Upper lobe of left lung (tissue), 6 donors: Measurements from ENCODE around the gene TBCK. TPM values are rescaled to one million over a fixed set of nuclear protein-coding genes. Genes with fewer than 3 reads are reported as not detected.

ENCODE experiments used
- ATAC-seq, 2 donors: fragments of 200-7000 bp; cut with Tn5 transposase; one replicate each; pipeline ENCODE4 v1.9.1; 2022; ENCODE audit warnings: mild to moderate bottlenecking in 2 of 2, moderate library complexity in 2 of 2; ENCODE audit not compliant: low FRiP score in 2 of 2
- DNase-seq, 2 donors: peaks; one replicate each; pipeline ENCODE4 v3.0.0-alpha.2; 2019 to 2020
- H3K27ac ChIP-seq, 4 donors: fragments of 200-600 bp; sonication (generic); one replicate each; pipeline ENCODE4 v1.5.1; 2016 to 2019
- H3K27me3 ChIP-seq, 4 donors: fragments of 200-600 bp; sonication (generic); one replicate each; pipeline ENCODE4 v1.5.1; 2017 to 2019
- H3K36me3 ChIP-seq, 4 donors: fragments of 200-600 bp; sonication (generic); one replicate each; pipeline ENCODE4 v1.5.1; 2016 to 2019
- H3K4me1 ChIP-seq, 4 donors: fragments of 200-600 bp; sonication (generic); one replicate each; pipeline ENCODE4 v1.5.1; 2018 to 2019
- H3K4me3 ChIP-seq, 4 donors: fragments of 200-600 bp; sonication (generic); one replicate each; pipeline ENCODE4 v1.5.1; 2017 to 2019; ENCODE audit warnings: mild to moderate bottlenecking in 2 of 4, moderate library complexity in 1 of 4
- H3K9me3 ChIP-seq, 4 donors: fragments of 200-600 bp; sonication (generic); one replicate each; pipeline ENCODE4 v1.5.1; 2018 to 2019
- EP300 ChIP-seq, 4 donors: sonication (generic); formaldehyde crosslinking; IDR thresholded peaks; one replicate each; pipeline ENCODE4 v1.5.1; 2017; ENCODE audit warnings: antibody characterized with exemption in 4 of 4, control low read depth in 2 of 4
- POLR2A ChIP-seq, 4 donors: fragments of 450-650 bp; IDR thresholded peaks; one replicate each; pipeline ENCODE4 v1.5.1; 2016 to 2017; ENCODE audit warnings: antibody characterized with exemption in 4 of 4, mild to moderate bottlenecking in 2 of 4
- POLR2AphosphoS5 ChIP-seq, 2 donors: sonication (generic); formaldehyde crosslinking; IDR thresholded peaks; one replicate each; pipeline ENCODE4 v1.5.1; 2017; ENCODE audit warnings: antibody characterized with exemption in 2 of 2
- WGBS, 2 donors: methylation state at CpG; one replicate each; pipeline ENCODE4 v1.1.5; 2017 to 2018; 5-methylcytosine and 5-hydroxymethylcytosine counted together
- total RNA-seq, 6 donors: library from RNA; depleted of rRNA in 4 of 6; stranded (reverse); fragments of >200 nt in 4 of 6; gene quantifications; one replicate each; pipeline versions ENCODE4 v1.1.0 to v1.2.1, GENCODE V29; 2016 to 2021
- TF ChIP-seq, protein P1 (sequence below), 6 experiments: fragments of 450-650 bp in 4 of 6; fragments of 200-600 bp in 2 of 6; sonication (generic) in 2 of 6; IDR thresholded peaks; one replicate each; pipeline ENCODE4 v1.5.1; 2016 to 2019; ENCODE audit warnings: antibody characterized with exemption in 6 of 6
- donor health status: DM: no; HTN: no; CAD: no; lungs with moderate emphysema.
- donor health status: DM: no; HTN: yes; CAD: no; lungs with severe emphysema.

Gene TBCK
- total RNA-seq, 6 donors from 2014 or later = 24.8 to 54.5 (median 32.3) TPM

GRCh38 chr4:106358899-106359298, 42.9 kb upstream of the TBCK start:
- ATAC-seq = no peak
- DNase-seq = no peak
- no peak for TF ChIP-seq EP300 (IDR thresholded peaks at IDR 0.05)
- TF ChIP-seq, protein P1, sequence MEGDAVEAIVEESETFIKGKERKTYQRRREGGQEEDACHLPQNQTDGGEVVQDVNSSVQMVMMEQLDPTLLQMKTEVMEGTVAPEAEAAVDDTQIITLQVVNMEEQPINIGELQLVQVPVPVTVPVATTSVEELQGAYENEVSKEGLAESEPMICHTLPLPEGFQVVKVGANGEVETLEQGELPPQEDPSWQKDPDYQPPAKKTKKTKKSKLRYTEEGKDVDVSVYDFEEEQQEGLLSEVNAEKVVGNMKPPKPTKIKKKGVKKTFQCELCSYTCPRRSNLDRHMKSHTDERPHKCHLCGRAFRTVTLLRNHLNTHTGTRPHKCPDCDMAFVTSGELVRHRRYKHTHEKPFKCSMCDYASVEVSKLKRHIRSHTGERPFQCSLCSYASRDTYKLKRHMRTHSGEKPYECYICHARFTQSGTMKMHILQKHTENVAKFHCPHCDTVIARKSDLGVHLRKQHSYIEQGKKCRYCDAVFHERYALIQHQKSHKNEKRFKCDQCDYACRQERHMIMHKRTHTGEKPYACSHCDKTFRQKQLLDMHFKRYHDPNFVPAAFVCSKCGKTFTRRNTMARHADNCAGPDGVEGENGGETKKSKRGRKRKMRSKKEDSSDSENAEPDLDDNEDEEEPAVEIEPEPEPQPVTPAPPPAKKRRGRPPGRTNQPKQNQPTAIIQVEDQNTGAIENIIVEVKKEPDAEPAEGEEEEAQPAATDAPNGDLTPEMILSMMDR (IDR thresholded peaks at IDR 0.05) = no peak
- no peak for TF ChIP-seq POLR2AphosphoS5 (IDR thresholded peaks at IDR 0.05)
- TF ChIP-seq POLR2A (IDR thresholded peaks at IDR 0.05) = no peak
- no peaks in the 10 kb centered on the region for H3K4me1 ChIP-seq
- 78 to 80% methylated on average over 1 of the region's 1 CpG for WGBS, 2 donors
- H3K4me3 ChIP-seq = no peak overlapping the region
- H3K27ac ChIP-seq = no peak overlapping the region
- H3K9me3 ChIP-seq = no peaks in the 10 kb centered on the region
- H3K36me3 ChIP-seq = no peaks in the 10 kb centered on the region
- H3K27me3 ChIP-seq = no peaks in the 10 kb centered on the region

DNA sequence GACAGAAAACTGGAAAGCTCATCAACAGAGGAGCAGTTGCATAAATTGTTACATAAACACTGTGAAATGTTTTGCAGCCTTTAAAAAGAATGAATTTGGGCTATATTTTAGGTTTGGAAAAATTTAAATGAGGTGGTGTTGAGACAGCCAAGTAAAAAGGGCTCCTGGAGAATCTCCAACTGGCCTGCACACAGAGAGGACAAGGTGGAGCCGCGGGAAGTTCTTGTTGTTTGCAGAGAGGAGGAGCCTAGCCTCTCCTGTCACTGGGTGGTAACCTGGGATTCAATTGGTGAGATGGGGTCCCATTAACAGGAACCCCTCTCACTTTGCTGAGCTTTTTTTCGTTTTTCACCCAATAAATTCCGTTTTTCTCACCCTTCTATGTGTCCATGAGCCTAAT, 39.2 kb upstream of the TBCK start:
- ATAC-seq = no peak
- Histone ChIP-seq H3K27ac (no peak overlapping the region), H3K4me1 (no peaks in the 10 kb centered on the region), H3K9me3 (no peaks in the 10 kb centered on the region), H3K4me3 (no peak overlapping the region), H3K27me3 (no peaks in the 10 kb centered on the region), H3K36me3 (peaks cover 0 to 12% (median 1%) of the 10 kb centered on the region in 4 donors)
- 57 to 62% methylated on average over 4 of the region's 4 CpGs for WGBS, 2 donors
- no peak for TF ChIP-seq EP300 (IDR thresholded peaks at IDR 0.05)
- TF ChIP-seq POLR2AphosphoS5 (IDR thresholded peaks at IDR 0.05) = no peak
- no peak for TF ChIP-seq POLR2A (IDR thresholded peaks at IDR 0.05)
- TF ChIP-seq, protein P1 (IDR thresholded peaks at IDR 0.05) = no peak
- no peak for DNase-seq

DNA sequence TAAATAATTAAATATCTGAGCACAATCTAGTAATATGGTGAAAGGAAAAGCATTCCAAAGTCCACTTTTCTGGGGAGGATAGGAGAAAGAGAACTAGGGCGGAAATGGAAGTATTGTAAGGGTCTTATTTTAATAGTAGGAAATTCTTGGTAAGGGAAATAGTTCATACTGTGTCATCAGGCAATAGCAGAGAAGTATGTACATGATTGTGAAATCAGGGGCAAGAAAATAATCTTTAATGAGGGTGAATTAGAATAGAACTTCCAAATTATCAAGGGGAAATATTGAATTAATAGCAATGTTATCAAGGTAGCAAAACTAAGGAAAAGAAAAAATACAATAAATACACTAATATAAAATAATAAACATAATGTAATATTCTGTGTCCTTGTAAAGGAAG, 37.8 kb upstream of the TBCK start:
- TF ChIP-seq POLR2A (IDR thresholded peaks at IDR 0.05) (no peak), POLR2AphosphoS5 (IDR thresholded peaks at IDR 0.05) (no peak), EP300 (IDR thresholded peaks at IDR 0.05) (no peak)
- TF ChIP-seq, protein P1 (IDR thresholded peaks at IDR 0.05) = no peak
- Histone ChIP-seq H3K27ac (no peak overlapping the region), H3K4me3 (no peak overlapping the region), H3K9me3 (no peaks in the 10 kb centered on the region), H3K4me1 (no peaks in the 10 kb centered on the region), H3K27me3 (no peaks in the 10 kb centered on the region), H3K36me3 (peaks cover 0 to 26% (median 5%) of the 10 kb centered on the region in 4 donors)
- WGBS, 2 donors = 91 to 100% methylated on average over 1 of the region's 1 CpG
- DNase-seq = no peak
- no peak for ATAC-seq

DNA sequence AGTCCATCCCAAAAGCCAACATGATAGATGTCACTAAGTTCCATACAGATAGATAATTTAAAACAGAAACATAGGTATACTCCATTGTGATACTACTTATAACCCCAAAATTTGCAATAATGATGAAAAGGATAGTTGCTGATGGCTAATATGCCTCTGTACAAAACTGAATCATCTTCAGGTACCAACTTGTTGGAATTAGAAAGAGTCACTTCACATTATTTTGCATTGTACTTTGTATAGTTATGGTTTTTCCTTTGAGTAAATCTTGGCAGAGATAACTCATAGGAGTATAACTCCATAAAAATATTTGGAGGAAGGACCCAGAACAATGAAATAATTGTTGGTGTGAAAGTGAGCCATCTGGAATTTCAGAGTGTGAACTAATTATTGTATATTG, 35.0 kb upstream of the TBCK start:
- Histone ChIP-seq H3K4me1 (no peaks in the 10 kb centered on the region), H3K27me3 (no peaks in the 10 kb centered on the region), H3K4me3 (no peak overlapping the region), H3K36me3 (peaks cover 0 to 51% (median 7%) of the 10 kb centered on the region in 4 donors), H3K27ac (no peak overlapping the region), H3K9me3 (no peaks in the 10 kb centered on the region)
- no peak for TF ChIP-seq POLR2AphosphoS5 (IDR thresholded peaks at IDR 0.05)
- TF ChIP-seq, protein P1 (IDR thresholded peaks at IDR 0.05) = no peak
- no peak for TF ChIP-seq EP300 (IDR thresholded peaks at IDR 0.05)
- TF ChIP-seq POLR2A (IDR thresholded peaks at IDR 0.05) = no peak
- DNase-seq (no peak), ATAC-seq (no peak)

DNA sequence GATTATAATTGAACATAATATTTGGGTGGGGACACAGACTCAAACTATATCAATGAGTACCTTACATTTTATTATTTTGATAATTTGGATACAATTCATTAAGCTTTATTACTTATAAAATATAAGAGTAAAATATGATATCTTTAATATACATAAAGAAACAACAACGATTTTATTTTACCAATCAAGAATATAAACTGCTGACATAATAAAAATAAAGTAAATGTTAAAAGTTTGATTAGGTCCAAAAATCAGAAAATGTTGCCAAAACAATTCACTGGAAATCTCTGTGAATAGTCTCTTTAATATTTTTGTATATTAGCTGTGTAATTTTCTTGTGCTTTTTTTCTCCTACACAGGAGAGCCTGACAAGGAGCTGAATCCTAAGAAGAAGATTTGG, 31.2 kb upstream of the TBCK start:
- ATAC-seq = no peak
- 91 to 97% methylated on average over 1 of the region's 1 CpG for WGBS, 2 donors
- H3K9me3 ChIP-seq = no peaks in the 10 kb centered on the region
- H3K4me1 ChIP-seq = no peaks in the 10 kb centered on the region
- peaks cover 0 to 47% (median 7%) of the 10 kb centered on the region in 4 donors for H3K36me3 ChIP-seq
- H3K27ac ChIP-seq = no peak overlapping the region
- no peak for DNase-seq
- H3K4me3 ChIP-seq = no peak overlapping the region
- TF ChIP-seq POLR2AphosphoS5 (IDR thresholded peaks at IDR 0.05) (no peak), EP300 (IDR thresholded peaks at IDR 0.05) (no peak), POLR2A (IDR thresholded peaks at IDR 0.05) (no peak)
- TF ChIP-seq, protein P1 (IDR thresholded peaks at IDR 0.05) = no peak
- no peaks in the 10 kb centered on the region for H3K27me3 ChIP-seq
